ENCODE measurements around the gene S100A3.

Gene S100A3

DNA sequence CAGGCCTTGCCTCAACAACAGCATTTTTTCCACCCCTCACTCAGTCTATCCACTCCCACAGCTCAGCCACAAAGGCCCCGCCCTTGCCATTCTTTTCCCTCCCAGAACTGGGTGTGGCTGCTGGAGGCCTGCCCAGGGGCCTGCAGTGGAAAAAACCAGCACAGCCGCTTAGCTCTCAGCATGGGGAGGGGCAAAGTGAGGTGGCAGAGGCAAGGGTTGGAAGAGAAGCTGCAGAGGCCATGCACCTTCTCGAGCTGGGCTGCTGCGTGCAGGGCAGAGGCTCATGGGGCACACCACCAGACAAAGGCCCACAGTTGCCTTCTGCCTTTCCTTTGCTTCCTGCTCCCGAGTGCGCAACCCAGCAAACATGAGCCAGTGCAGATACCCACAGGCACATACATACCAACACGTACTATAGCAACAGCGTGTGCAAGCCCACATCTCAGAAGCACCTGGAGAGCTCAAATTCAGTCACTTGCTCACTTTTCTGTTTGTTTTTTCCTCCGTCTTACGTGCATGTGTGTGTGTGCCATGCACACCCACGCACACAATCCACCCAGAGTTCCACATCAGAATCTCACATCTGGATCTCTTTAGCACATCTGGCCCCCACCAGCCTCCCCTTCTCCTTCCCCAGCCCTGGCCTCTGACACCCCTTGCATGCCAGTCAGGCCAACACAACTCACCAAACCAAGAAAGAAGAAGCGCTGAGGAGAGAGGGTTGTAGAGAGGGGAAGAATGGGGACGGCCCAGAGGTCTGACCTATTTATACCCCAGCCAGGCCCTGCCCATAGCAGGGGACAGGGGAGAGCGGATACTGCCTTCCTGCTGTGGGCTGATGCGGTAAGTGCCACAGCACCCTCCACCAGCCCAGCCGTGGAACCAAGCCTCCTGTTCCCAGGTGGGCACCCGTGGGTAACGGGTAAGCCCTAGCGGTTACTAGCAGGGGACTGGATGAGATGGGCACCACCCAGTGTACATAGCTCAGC lies 3.7 kb downstream of the S100A3 start, which contains the start of gene S100A4:
S100A4 (minus strand) TSS at position 740 of the 989 bp plus-strand sequence. CDS start 1,012 bp downstream, outside the sequence.
- Histone ChIP-seq H3K4me1 (no peaks in the 10 kb centered on the region), H3K4me3 (ENCODE audit: low read depth, low read length) (no peak within 1 kb of the TSS)
- TF ChIP-seq, protein P1, sequence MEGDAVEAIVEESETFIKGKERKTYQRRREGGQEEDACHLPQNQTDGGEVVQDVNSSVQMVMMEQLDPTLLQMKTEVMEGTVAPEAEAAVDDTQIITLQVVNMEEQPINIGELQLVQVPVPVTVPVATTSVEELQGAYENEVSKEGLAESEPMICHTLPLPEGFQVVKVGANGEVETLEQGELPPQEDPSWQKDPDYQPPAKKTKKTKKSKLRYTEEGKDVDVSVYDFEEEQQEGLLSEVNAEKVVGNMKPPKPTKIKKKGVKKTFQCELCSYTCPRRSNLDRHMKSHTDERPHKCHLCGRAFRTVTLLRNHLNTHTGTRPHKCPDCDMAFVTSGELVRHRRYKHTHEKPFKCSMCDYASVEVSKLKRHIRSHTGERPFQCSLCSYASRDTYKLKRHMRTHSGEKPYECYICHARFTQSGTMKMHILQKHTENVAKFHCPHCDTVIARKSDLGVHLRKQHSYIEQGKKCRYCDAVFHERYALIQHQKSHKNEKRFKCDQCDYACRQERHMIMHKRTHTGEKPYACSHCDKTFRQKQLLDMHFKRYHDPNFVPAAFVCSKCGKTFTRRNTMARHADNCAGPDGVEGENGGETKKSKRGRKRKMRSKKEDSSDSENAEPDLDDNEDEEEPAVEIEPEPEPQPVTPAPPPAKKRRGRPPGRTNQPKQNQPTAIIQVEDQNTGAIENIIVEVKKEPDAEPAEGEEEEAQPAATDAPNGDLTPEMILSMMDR (IDR thresholded peaks at IDR 0.05), result no peak

GRCh38 chr1:153544453-153545066 lies 4.5 kb downstream of the S100A3 start:
- no peaks in the 10 kb centered on the region for H3K27me3 ChIP-seq (ENCODE audit: control insufficient read depth, insufficient read depth, low read length)
- peak overlapping the region; percentile 53 for H2AFZ ChIP-seq
- H3K9ac ChIP-seq, result no peak overlapping the region
- no peaks in the 10 kb centered on the region for H3K9me3 ChIP-seq (ENCODE audit: control insufficient read depth, low read length)
- no peaks in the 10 kb centered on the region for H3K4me1 ChIP-seq
- no peaks in the 10 kb centered on the region for H3K79me2 ChIP-seq
- no peak overlapping the region for H3K4me2 ChIP-seq (ENCODE audit: low read length)
- TF ChIP-seq, protein P1 (IDR thresholded peaks at IDR 0.05), result no peak
- no peak overlapping the region for H3K4me3 ChIP-seq (ENCODE audit: low read depth, low read length)
- H3K27ac ChIP-seq, result no peak overlapping the region
- H3K36me3 ChIP-seq (ENCODE audit: control insufficient read depth, insufficient read depth, low read length), result no peaks in the 10 kb centered on the region

More for the DNA sequence above, 3.7 kb downstream of the S100A3 start, which contains the start of gene S100A4:
- Histone ChIP-seq H3K4me2 (ENCODE audit: low read length) (no peak within 1 kb of the TSS), H3K27ac (no peak within 1 kb of the TSS), H3K79me2 (no peaks in the 10 kb centered on the region), H3K36me3 (ENCODE audit: control insufficient read depth, insufficient read depth, low read length) (no peaks in the 10 kb centered on the region), H2AFZ (peak within 1 kb of the TSS; percentile 53), H3K9ac (no peak within 1 kb of the TSS), H3K27me3 (ENCODE audit: control insufficient read depth, insufficient read depth, low read length) (no peaks in the 10 kb centered on the region), H3K9me3 (ENCODE audit: control insufficient read depth, low read length) (no peaks in the 10 kb centered on the region)

GRCh38 chr1:153543736-153544135 lies 5.3 kb downstream of the S100A3 start:
- H3K36me3 ChIP-seq (ENCODE audit: control insufficient read depth, insufficient read depth, low read length), result no peaks in the 10 kb centered on the region
- H3K27me3 ChIP-seq (ENCODE audit: control insufficient read depth, insufficient read depth, low read length), result no peaks in the 10 kb centered on the region
- no peaks in the 10 kb centered on the region for H3K4me1 ChIP-seq
- H3K9ac ChIP-seq, result no peak overlapping the region
- H3K27ac ChIP-seq, result no peak overlapping the region
- no peaks in the 10 kb centered on the region for H3K9me3 ChIP-seq (ENCODE audit: control insufficient read depth, low read length)
- H3K4me3 ChIP-seq (ENCODE audit: low read depth, low read length), result no peak overlapping the region
- TF ChIP-seq, protein P1 (IDR thresholded peaks at IDR 0.05), result no peak
- no peak overlapping the region for H2AFZ ChIP-seq
- no peak overlapping the region for H3K4me2 ChIP-seq (ENCODE audit: low read length)
- H3K79me2 ChIP-seq, result no peaks in the 10 kb centered on the region

DNA sequence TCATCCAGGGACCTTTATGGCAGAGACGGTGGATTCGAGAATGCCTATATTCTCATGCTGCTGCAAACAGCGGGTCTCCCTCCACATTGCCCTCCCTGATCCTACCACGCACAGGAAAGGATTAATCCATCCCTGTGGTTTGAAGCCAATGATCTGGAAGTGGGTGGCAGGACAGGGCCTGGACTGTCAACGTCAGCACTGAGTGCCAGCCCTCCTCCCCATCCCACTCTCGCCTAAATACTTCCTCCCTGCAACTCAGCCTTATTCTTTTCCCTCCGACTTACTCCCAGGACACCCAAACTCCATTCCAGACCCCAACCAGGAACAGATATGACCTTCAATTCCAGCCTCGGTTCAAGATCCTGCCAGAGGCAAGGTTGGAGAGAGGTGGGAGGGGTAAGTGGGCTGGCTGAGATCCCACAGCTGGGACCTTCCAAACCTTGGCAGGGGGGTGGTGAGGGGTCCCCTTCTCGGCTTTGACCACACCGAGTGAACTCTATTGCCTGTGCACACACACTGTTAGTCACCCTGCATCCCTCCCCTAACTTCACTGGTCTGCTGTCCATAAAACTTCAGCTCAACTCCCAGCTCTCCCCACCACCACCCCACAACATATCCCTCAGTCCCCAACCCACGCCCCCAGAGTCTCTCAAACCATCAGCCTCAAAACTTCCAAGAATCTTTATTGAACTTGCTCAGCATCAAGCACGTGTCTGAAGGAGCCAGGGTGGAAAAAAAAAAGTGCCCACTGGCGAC lies 5.9 kb downstream of the S100A3 start:
- Histone ChIP-seq H3K9ac (no peak overlapping the region), H3K4me1 (no peaks in the 10 kb centered on the region), H3K79me2 (no peaks in the 10 kb centered on the region), H3K9me3 (ENCODE audit: control insufficient read depth, low read length) (no peaks in the 10 kb centered on the region), H3K4me2 (ENCODE audit: low read length) (no peak overlapping the region), H3K27me3 (ENCODE audit: control insufficient read depth, insufficient read depth, low read length) (no peaks in the 10 kb centered on the region), H3K27ac (no peak overlapping the region), H3K4me3 (ENCODE audit: low read depth, low read length) (no peak overlapping the region), H3K36me3 (ENCODE audit: control insufficient read depth, insufficient read depth, low read length) (no peaks in the 10 kb centered on the region), H2AFZ (no peak overlapping the region)
- TF ChIP-seq, protein P1 (IDR thresholded peaks at IDR 0.05), result no peak
